ENCODE data around the gene C20orf204. TPM values are rescaled to one million over a fixed set of nuclear protein-coding genes. Genes with fewer than 3 reads are reported as not detected.

Gene C20orf204
- total and polyA plus RNA-seq, 9 of the 15 experiments (the other 6 are each of a cell fraction or from before 2014, with no cell fraction given): 0.11 to 1.1 (median 0.36) TPM; not detected in 2

DNA sequence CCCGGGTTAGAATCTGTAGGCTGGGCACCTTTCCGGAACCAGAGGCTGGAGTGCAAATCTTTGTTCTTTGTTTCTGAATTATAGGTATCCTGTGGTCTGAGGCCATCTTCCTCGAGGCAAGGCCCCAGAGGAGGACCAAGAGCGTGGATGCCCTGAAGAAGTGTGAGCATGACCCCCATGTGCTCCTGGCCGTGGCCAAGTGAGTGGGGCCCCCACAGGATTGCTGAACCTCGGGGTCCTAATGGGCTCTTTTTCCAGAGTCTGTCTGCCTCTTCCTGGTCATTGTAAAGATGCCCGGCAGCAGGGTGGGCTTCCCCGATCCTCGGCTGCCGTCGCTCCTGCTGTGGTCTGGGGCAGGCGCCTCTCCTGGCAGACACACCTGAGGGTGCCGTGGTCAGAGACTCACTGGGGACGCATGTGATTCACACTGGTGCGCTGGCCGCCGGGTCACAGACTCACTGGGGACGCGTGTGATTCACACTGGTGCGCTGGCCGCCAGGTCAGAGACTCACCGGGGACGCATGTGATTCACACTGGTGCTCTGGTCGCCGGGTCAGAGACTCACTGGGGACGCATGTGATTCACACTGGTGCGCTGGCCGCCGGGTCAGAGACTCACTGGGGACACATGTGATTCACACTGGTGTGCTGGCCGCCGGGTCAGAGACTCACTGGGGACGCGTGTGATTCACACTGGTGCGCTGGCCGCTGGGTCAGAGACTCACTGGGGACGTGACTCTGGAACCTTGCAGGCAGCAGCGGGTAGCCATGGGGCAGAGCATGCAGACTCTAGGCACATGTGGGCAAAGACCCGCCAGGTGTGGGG lies 6.5 kb upstream of the C20orf204 start:
- ChIA-PET POLR2A (interaction anchor here (0.8 kb wide), 1 partner anchor 9 kb away, joined by 3 read pairs; no protein-coding TSS in a partner anchor), CTCF (ENCODE audit: low intra/inter-chr PET ratio) (no interaction called here)
- Histone ChIP-seq H3K79me2 (ENCODE audit: control insufficient read depth, insufficient read depth, low read length) (no peaks in the 10 kb centered on the region), H2AFZ (ENCODE audit: low read depth, low read length) (no peak overlapping the region), H3K4me2 (ENCODE audit: insufficient read depth, low read length) (no peak overlapping the region), H3K9ac (ENCODE audit: insufficient read depth in 1 of 2, low read depth in 2 of 2, low read length in 2 of 2) (peak overlapping the region in 1 of 2 experiments; percentile 4; a peak in 1 of 4 replicates), H3K4me1 (replicated peaks in 1 of 2; ENCODE audit: control insufficient read depth in 2 of 2, insufficient read depth in 2 of 2, low read length in 2 of 2) (peaks cover 0 to 19% of the 10 kb centered on the region in 2 experiments; a peak in 1 of 5 replicates), H3K4me3 (no peak overlapping the region), H3K9me3 (replicated peaks; ENCODE audit: control insufficient read depth, insufficient read depth, low read depth, low read length) (no peaks in the 10 kb centered on the region), H3K9me1 (ENCODE audit: control insufficient read depth, insufficient read depth, low read length) (no peaks in the 10 kb centered on the region), H3K27ac (ENCODE audit: extremely low read depth, low read depth, low read length) (no peak overlapping the region), H4K20me1 (replicated peaks; ENCODE audit: control insufficient read depth, insufficient read depth, low read length) (no peaks in the 10 kb centered on the region), H3K27me3 (ENCODE audit: control insufficient read depth in 2 of 2, insufficient read depth in 2 of 2, low read length in 2 of 2) (no peaks in the 10 kb centered on the region), H3K36me3 (ENCODE audit: control insufficient read depth, insufficient read depth, low read length) (peaks cover 91% of the 10 kb centered on the region; the same call in 2 of the 3 replicates)
- intact Hi-C loops (cut with micrococcal nuclease): no loop called here
- 95% methylated on average over 32 of the region's 38 CpGs for WGBS (ENCODE audit: insufficient coverage, low coverage, missing lambda C conversion rate)
- in situ Hi-C loops (cut with MboI): no loop called here
- no peak for DNase-seq (ENCODE audit: extremely low read depth in 1 of 4, low spot score in 3 of 4)
- no peak for FAIRE-seq
- TF ChIP-seq, protein P1, sequence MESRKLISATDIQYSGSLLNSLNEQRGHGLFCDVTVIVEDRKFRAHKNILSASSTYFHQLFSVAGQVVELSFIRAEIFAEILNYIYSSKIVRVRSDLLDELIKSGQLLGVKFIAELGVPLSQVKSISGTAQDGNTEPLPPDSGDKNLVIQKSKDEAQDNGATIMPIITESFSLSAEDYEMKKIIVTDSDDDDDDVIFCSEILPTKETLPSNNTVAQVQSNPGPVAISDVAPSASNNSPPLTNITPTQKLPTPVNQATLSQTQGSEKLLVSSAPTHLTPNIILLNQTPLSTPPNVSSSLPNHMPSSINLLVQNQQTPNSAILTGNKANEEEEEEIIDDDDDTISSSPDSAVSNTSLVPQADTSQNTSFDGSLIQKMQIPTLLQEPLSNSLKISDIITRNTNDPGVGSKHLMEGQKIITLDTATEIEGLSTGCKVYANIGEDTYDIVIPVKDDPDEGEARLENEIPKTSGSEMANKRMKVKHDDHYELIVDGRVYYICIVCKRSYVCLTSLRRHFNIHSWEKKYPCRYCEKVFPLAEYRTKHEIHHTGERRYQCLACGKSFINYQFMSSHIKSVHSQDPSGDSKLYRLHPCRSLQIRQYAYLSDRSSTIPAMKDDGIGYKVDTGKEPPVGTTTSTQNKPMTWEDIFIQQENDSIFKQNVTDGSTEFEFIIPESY (CRISPR knock-in tag; IDR thresholded peaks at IDR 0.05): peak; percentile 48; the same call in 1 of the 2 replicates
- TF ChIP-seq ZNF121 (CRISPR knock-in tag; conservative IDR thresholded peaks at IDR 0.05) (no peak), SIN3B (IDR thresholded peaks at IDR 0.05; ENCODE audit: low read depth) (no peak), ZNF184 (CRISPR knock-in tag; IDR thresholded peaks at IDR 0.05) (no peak), ESRRB (CRISPR knock-in tag; IDR thresholded peaks at IDR 0.05; ENCODE audit: borderline replicate concordance) (no peak), C11orf30 (IDR thresholded peaks at IDR 0.05; ENCODE audit: low read depth) (no peak), FUS (optimal IDR thresholded peaks at IDR 0.05; ENCODE audit: low read depth, low read length) (no peak), CBX8 (IDR thresholded peaks at IDR 0.05; ENCODE audit: borderline replicate concordance, extremely low read depth, low read depth, low read length, poor library complexity, severe bottlenecking) (no peak)
- TF ChIP-seq, protein P2, sequence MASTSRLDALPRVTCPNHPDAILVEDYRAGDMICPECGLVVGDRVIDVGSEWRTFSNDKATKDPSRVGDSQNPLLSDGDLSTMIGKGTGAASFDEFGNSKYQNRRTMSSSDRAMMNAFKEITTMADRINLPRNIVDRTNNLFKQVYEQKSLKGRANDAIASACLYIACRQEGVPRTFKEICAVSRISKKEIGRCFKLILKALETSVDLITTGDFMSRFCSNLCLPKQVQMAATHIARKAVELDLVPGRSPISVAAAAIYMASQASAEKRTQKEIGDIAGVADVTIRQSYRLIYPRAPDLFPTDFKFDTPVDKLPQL (IDR thresholded peaks at IDR 0.05; ENCODE audit: extremely low read depth, insufficient read length): no peak
- BruUV-seq (replicated peaks): no TSS peak
- ATAC-seq: no peak
